GM19043 (cell line): Measurements from ENCODE around the gene MEAF6.

Source experiments
- ATAC-seq: cut with Tn5 transposase; IDR thresholded peaks from one replicate; pipeline ENCODE4 v1.9.1; 2021; ENCODE audit warnings: low read depth; ENCODE audit not compliant: unreplicated experiment

MEAF6 gene

DNA sequence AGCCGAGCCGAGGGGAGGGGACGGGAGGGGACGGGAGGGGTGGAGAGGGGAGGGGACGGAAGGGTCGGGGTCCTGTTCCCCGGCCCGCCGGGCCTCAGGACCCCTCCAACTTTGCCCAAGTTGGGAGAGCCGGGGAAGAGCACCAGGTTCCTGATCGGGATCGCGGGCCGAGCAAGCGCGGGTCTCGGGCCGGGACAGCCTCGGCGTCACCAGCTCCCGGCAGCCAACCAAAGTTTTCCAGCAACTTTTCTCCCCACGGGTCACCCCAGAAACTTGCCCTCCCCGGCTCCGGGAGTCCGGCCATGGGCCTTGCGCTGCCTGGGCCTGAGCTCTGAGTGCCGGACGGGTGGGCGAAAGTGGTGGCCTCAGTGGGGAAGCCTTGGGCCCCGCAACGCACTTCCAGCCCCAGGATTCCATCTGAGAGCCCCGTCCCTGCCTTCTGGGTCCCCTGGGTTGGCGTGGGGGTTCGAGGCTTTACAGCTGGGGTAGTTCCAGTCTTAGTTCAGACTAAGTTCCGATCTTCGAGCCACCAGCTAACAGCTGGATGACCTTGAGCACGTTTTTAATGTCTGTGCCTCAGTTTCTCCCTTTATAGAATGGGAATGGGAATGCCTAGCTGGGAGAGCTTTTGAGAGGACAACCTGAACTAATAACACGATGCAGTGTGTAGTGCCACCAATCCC is 39.7 kb downstream of the MEAF6 start:
- ATAC-seq, result no peak

DNA sequence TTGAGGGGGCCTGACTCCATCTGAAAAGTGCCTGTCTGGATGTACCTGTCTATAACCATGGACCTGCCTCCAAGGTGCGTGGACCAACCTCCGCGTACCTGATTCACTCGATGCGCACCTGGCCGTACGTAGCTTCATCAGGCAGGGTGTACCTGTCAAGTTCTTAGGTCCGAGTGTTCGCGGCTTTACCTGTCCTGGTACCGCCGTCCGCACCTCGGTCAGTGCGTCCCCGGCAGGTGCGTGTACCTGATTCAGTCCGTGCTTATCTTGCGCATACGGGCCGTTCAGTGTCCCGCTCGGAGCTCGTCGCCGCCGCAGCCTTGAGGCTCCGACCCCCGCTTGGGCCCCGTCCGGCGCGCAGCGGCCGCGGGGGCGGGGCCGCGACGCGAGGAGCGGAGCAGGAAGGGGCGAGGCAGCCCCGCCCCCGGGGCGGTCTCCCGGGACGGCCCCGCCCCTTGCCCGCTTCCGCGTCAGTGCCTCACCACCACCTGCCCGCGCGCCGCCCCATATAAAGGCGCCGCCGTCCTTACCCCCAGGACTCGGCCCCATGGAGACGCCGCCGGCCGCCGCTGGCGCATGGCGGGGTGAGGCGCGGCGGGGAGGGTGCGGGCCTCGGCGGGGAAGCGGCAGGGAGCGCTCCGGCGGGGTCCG is 40.4 kb downstream of the MEAF6 start, which contains the start of gene ZC3H12A:
ZC3H12A (plus strand) TSS at position 535 of the 651 bp plus-strand sequence. CDS start 917 bp downstream, outside the sequence.
- ATAC-seq, result peak; percentile 53

DNA sequence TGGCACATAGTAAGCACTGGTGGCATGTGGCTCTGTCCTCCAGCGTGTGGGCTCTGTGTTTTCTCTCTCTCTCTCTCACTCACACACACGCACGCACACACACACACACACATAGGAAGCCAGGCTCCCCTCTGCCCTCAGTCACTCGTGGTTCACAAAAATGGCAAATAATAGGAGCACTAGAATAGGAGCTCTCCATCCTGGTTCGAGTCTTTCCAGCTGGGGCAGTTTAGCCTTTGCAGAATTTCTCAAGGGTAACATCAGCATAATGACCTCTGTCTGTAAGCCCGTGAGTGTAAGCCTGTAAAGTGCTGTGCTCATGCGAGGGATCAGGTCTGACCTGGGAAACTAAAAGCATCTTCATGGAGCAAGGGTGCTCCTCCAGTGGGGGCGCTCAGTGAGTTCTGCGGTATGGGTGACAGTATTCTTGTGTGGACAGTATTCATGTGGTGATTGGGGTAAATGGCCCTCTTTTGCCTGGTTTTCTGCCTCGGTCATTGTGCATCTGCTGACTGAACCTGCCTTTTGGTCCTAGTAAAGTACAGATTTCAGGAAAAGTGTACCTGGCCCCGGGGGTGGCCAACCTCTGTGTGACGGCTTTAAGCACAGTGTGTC is 41.0 kb downstream of the MEAF6 start:
- no peak for ATAC-seq

DNA sequence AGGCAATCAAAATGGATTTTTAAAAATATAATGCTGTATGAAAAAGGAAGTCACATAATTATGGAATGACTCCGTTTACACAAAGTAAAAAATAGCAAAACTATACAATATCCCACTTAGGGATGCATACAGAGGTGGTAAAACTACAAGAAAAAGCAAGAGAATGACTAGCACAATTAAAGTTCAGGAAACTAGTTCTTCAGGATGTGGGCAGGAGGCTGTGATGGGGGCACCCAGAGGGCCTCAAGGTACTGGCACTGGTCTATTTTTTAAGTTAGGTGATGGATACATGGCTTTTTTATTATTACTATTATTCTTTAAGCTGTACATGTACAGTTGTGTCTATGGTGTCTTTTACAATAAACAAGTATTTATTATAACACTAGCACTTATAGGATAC is 41.6 kb downstream of the MEAF6 start:
- no peak for ATAC-seq

DNA sequence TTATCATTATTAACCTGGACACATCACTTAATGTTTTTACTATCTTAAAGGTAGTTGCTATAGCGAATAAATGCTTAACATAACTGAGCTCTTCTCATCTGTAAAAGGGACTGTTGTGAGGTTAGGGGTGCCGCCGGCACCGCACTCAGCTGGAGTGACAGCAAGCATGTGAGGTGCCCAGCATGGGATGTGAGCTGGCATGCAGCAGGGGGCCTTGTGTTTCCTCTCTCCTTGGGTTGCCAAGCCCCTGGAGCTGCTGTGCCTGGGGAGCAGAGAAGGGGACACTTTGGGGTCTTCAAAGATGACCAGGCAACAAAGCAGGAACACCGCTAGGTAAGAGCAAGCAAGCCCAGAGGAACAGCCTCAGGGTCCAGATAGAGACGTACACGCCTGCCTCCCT is 42.3 kb downstream of the MEAF6 start:
- ATAC-seq, result no peak

DNA sequence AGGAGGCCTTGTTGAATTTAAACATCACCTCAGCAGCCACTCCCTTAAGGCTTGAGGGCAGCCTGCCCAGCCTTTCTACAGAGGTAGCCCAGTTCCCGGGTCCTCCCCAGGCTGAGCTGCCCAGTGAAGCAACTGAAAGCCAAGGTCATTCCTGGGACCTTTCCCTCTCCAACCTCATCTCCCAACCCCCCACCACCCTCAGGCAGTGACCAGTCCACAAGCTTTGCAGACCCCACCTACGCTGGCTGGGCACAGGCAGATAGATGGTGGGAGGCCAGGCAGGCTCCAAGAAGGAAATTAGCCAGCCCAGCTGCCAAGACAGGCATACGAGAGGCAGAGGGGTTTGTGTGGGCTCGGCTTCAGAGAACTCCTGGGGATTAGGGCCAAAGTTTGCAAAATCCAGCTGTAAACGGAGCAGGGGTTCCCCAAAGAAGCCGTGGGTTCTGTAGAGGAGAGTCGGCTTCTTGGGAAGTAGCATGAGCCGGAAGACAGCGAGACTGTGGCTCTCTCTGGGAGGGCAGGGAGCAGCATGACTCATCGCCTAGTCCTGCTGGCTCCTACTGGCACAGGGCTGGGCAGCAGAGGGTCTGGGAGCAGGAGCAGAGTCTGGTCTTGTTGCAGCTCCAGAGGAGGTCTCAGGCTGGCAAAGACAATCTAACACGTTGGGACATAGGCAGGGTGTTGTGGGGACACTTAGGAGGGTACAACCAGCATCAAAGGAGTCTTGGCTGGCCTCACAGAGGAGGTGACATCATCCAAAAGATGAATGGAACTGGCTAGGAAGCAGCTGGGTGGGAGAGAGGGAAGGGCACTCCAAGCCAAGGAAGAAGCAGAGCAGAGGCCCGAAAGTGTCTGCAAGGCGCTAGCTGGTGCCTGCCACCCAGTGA is 43.0 kb downstream of the MEAF6 start:
- no peak for ATAC-seq

DNA sequence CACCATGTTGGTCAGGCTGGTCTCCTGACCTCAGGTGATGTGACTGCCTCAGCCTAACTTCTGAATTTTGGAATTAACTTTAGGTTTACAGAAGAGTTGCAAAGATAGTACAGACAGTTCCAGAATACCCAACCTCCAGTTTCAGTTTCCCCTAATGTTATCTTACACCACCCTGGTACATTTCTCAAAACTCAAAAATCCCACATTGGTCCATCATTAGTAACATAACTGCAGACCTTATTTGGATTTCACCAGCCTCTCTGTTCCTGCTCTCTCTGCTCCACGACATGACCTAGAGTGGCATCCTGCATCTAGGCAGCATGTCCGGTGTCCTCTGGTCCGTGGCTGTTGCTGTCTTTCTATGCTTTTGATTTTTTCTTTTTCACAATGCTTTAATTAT is 45.2 kb downstream of the MEAF6 start:
- no peak for ATAC-seq

DNA sequence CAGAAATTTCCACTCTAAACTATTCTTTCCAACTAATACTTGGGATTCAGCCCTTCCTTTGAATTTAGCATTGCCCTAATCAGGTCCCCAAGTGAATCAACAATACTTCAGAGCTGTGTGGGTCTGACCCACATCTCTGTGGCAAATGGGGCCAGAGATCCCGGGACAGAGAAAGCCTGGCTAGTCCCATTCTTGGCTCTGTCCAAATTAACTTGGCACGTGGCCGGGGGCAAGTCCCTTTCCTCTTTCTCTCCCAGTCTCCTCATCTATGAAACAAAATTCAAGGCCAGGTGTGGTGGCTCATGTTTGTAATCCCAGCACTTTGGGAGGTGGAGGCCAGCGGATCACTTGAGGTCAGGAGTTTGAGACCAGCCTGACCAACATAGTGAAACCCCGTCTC is 46.5 kb downstream of the MEAF6 start:
- no peak for ATAC-seq

DNA sequence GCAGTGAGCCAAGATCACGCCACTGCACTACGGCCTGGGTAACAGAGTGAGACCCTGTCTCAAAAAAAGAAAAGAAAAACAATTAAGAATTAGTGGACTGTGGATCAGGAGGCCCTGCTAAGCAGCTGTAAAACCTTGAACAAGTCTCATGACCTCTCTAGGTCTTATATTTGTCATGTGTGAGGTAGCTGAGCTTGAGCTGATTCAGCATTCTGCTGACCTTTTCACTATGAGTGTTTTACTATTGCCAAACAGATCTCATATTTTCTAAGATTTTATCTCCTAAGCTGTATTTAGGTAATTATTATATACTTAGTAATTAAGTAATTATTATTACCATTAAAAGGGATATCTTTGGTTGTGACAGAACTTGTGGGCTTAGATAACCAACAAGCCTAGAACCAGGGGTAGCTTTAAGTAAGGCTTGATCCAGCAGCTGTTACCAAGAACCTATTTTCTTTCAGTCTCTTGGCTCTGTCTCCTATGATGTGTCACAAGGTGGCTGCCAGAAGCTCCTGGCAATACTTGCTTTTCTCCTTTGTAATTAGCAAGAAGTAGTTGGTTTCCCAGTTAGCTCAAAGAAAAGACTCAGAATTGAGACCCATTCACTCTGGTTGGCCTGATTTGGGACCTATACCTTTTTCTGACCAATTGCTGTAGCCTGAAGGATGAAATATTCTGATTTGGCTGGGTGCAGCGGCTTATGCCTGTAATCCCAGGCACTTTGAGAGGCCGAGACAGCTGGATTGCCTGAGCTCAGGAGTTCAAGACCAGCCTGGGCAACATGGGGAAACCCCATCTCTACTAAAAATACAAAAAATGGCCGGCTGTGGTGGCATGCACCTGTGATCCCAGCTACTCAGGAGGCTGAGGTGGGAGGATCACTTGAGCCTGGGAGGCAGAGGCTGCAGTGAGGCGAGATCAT is 48.7 kb downstream of the MEAF6 start:
- no peak for ATAC-seq

DNA sequence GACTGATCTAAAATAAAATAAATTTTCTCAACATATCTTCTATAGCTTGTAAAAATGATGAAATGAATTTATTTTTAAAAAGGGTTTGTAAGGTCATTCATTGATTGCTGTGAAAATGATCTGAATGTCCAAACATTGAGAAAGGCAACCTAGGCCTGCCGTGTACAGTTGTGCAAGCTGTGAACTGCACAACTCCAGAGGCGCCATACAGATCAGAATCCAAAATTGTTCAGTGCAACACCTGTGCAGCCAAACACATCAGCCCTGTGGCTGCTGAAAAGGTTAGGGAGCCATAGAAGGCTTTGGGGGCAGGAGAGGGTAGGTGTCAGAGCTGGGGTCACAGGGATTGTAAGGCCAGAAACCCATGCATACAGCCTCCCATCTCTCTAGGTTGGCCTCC is 50.1 kb downstream of the MEAF6 start:
- ATAC-seq, result no peak

DNA sequence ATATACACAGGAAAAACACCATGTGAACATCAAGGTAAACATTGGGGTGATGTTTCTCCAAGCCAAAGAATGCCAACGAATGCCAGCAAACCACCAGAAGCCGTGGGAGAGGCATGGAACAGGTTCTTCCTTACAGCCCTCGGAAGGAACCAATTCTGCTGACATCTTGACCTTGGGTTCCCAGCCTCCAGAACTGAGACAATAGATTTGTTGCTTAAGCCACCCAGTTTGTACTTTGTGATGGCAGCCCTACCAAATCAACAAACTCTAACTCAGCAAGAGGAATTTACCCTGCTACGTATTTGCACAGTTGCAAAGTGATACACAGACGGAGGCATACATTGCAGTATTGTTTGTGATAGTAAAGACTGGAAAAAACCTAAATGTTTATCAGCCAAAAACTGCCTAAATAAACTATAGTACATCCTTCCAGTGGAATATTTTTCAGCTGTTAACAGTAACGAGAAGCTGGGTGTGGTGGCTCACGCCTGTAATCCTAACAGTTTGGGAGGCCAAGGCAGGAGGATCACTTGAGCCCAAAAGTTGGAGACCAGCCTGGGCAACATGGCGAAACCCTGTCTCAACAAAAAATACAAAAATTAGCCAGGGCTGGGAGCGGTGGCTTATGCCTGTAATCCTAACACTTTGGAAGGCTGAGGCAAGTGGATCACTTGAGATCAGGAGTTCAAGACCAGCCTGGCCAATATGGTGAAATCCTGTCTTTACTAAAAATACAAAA is 52.7 kb downstream of the MEAF6 start:
- no peak for ATAC-seq

DNA sequence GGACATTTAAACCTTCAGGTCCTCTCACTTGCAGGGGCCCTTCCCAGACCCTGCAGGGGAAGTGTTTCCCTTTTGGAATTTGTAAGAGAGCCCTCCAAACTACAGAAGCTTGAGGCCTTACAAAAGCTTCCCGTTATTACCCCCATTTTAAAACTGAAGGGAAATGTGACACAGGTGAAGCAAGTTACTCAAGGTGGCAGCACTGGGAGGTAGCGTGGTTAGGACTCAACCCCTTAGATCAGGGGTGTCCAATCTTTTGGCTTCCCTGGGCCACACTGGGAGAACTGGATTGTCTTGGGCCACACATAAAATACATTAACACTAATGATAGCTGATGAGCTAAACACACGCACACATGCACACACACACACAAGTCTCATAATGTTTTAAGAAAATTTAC is 56.0 kb downstream of the MEAF6 start:
- ATAC-seq, result no peak

DNA sequence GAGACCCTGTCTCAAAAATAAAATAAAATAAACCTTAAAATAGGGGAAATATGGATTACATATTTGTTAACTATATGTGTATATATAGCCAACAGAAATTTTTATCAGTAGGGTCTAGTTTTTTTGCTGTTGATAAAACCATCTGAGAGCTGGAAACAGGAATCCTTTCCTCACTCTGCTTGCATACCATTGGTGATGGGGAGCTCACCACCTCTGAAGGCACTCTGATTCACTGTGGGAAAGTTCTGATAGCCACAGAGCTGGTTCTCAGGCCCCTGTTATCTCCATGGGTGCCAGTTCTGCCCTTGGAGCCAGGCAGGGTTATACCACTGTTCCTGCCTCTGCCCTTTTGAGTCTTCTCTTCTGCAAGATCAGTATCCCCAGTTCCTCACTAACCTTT is 58.0 kb downstream of the MEAF6 start:
- no peak for ATAC-seq

DNA sequence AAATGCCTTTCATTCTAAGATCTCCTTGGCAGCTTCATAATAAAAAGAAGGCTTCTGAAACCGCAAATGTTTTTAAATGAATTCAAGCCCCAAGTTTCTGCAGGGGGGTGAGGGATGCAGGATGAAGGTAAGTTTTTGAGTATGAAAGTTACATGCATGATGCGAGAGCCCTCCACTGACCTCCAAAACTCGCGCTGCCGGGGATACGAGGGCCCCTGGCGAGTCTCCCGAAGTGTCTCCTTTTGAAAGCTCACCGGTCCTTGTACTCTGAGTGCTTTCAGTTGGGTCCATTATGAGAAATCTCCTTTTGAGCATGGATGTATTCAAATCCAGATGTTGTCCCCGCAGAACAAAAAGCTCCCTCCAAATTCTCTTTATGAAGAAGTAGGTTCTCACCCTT is 59.0 kb downstream of the MEAF6 start:
- ATAC-seq, result no peak

DNA sequence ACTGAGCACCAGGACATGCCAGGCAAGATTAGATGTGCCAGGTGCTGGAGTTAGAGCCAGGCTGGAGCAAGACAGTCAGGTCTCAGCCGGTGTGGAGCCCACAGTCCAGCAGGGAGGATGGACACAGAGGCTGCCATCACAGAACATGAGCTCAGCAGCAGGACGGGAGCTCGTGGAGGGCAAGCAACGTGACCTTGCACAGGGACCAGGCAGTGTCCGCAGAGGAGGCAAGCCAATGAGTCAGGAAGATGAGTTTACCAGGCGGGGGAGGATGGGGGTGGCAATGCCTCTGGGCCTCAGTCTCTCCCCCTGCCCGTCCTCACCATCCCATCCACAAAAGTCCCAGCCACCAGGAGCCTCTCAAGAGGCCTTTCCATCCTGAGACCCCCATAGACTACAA is 60.9 kb downstream of the MEAF6 start:
- no peak for ATAC-seq

DNA sequence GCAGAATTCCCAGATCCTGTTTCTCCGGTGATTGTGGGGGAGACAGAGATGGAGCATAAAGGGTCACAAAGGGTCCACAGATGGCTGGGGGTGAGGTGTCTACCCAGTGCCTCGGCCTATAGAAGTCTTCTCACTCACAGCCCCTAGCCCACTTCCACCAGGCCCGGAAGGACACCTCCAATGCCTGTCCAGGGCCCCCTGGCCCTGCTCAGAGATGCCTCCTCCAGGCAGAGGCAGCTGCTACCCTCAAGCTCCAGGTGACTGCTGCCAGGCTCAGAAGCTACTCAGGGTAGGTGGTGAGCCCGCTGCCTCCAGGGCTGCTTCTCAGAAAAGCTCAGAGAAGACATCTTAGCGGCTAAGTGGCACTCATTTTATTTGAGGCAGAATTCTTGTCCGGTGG is 62.1 kb downstream of the MEAF6 start:
- ATAC-seq, result no peak

DNA sequence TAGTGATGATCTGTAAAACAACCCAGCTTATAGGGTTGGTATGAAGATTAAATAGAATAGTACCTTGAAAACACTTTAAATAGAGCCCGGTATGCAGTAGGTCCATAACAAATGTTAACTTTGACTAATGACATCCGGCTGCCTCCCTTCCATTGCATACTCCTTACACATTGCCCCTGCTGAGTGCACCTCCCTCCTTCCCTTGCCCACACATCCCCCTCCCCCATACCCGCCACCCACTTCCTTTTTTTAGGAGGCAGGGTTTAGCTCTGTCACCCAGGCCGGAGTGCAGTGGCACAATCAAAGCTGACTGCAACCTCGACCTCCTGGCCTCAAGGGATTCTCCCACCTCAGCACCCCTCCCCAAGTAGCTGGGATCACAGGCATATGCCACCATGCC is 64.6 kb downstream of the MEAF6 start:
- ATAC-seq, result no peak

DNA sequence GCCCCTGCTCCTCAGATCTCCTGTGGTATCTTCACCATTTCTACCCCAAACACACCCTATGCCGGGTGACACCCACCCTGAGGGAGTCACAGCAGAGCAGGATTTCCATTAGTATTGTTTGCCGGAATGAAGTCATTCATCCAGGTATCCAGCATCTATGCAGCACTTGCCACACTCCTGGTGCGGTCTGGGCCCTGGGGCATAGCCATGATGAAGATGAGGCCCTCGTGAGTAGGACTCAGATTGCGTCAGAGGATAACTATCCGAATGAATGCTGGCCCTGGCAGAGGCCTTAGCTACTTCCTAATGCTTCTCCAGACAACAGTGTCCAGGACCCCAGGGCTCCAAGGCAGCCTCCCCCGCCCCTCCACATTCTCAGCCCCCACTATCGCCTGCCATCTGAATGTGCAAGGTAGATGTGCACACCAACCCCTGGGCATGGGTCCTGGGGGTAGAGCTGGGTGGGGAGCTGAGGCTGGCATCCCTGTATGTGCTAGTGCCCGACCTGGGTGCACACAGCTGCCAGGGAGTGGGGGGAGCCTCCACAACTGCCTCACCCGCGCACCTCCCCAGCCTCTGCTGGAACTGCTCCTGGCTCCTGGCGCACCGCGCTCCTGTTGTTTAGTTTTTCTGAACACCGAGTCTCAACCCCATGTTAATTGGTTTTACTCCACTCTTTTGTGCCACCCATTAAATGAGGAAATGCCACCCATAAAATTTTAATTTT is 65.7 kb downstream of the MEAF6 start:
- ATAC-seq, result no peak

DNA sequence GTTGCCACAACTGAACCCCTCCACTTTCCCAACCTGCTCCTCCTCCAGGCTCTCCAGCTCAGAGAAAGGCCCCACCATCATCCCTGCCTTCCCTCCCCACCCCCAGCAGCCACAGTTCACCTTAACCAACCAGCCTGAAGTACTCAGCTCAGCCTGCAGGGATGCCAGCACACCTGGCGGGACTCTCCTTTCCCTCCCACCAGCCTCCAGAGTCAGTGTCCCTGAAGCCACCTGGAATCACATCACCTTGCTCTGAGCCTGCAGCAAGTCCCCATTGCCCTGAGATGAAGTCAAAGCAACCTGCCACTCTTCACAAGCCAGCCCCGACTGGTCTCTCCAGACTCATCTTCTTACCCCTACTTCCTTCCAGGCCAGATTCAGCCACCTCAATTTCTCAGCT is 66.4 kb downstream of the MEAF6 start:
- no peak for ATAC-seq
